ENCODE results near the gene HSPA12B. TPM values are rescaled to one million over a fixed set of nuclear protein-coding genes. Genes with fewer than 3 reads are reported as not detected.
"Not testable (repeated sequence)": the region's sequence is repeated elsewhere in the genome, so short reads cannot be mapped to it uniquely, and the experiment has no call there.

HSPA12B gene
- total RNA-seq, 1 experiment from 2014 or later: not detected

DNA sequence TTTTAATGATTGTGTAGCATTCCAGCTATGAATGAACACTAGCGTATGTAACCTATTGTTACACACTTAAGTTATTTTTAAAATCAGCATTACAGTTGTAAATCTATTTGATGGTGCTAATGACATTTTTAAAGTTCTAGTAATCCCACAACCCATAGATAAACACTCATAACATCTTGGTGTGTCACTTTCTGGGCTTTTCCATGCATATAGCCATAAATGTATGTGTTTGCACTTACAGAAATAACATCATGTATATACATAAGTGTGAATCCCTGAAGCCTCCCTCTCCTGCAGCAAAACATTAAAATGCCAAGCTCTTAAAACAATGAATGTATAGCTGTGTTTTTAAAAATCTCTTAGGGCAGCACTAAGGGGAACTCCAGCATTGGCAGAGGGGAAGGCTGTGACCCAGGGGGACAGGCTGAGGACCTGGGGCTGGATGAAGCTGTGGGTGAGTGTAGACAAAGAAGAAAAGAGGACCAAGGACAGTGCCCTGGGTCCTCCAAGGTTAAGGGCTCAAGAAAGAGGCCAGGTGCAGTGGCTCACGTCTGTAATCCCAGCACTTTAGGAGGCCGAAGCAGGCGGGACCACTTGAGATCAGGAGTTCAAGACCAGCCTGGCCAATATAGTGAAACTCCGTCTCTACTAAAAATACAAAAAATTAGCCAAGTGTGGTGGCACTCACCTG lies 55.0 kb downstream of the HSPA12B start:
- Histone ChIP-seq H3K27ac (ENCODE audit: low read depth, low read length, poor library complexity, severe bottlenecking) (no peak overlapping the region), H3K36me3 (ENCODE audit: insufficient read depth, low read length, poor library complexity, severe bottlenecking) (no peaks in the 10 kb centered on the region), H3K27me3 (replicated peaks; ENCODE audit: insufficient read depth, low read depth, low read length, poor library complexity) (no peaks in the 10 kb centered on the region), H3K9me3 (ENCODE audit: low read depth, low read length, poor library complexity, severe bottlenecking) (no peaks in the 10 kb centered on the region), H3K4me1 (ENCODE audit: insufficient read depth, low read length, poor library complexity, severe bottlenecking) (peaks cover 19% of the 10 kb centered on the region), H3K4me3 (ENCODE audit: low read depth, low read length, poor library complexity, severe bottlenecking) (peak overlapping the region; percentile 23)
- DNase-seq (ENCODE audit: low spot score): no peak
- intact Hi-C loops (cut with micrococcal nuclease; ENCODE audit: unreplicated experiment): loop anchor here (1.0 to 5.0 kb wide), 2 partner anchors 33 to 70 kb away; partner anchors contain the start of gene AP5S1
- no TSS peak for BruUV-seq (replicated peaks)
- TF ChIP-seq EZH2 (IDR thresholded peaks at IDR 0.05; ENCODE audit: borderline replicate concordance, low read depth, low read length, poor library complexity, severe bottlenecking): no peak
- TF ChIP-seq, protein P1, sequence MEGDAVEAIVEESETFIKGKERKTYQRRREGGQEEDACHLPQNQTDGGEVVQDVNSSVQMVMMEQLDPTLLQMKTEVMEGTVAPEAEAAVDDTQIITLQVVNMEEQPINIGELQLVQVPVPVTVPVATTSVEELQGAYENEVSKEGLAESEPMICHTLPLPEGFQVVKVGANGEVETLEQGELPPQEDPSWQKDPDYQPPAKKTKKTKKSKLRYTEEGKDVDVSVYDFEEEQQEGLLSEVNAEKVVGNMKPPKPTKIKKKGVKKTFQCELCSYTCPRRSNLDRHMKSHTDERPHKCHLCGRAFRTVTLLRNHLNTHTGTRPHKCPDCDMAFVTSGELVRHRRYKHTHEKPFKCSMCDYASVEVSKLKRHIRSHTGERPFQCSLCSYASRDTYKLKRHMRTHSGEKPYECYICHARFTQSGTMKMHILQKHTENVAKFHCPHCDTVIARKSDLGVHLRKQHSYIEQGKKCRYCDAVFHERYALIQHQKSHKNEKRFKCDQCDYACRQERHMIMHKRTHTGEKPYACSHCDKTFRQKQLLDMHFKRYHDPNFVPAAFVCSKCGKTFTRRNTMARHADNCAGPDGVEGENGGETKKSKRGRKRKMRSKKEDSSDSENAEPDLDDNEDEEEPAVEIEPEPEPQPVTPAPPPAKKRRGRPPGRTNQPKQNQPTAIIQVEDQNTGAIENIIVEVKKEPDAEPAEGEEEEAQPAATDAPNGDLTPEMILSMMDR (conservative IDR thresholded peaks at IDR 0.05; ENCODE audit: low read depth, low read length): no peak
- ChIA-PET CTCF (interaction anchor here (0.7 to 2.9 kb wide), 5 partner anchors 33 to 298 kb away, joined by 3 to 21 read pairs (median 7); partner anchors contain the start of gene AP5S1), POLR2A (ENCODE audit: low non-redundant PET) (interaction anchor here (1.0 kb wide), 1 partner anchor 33 kb away, joined by 3 read pairs; the partner anchor contains the start of gene AP5S1)

DNA sequence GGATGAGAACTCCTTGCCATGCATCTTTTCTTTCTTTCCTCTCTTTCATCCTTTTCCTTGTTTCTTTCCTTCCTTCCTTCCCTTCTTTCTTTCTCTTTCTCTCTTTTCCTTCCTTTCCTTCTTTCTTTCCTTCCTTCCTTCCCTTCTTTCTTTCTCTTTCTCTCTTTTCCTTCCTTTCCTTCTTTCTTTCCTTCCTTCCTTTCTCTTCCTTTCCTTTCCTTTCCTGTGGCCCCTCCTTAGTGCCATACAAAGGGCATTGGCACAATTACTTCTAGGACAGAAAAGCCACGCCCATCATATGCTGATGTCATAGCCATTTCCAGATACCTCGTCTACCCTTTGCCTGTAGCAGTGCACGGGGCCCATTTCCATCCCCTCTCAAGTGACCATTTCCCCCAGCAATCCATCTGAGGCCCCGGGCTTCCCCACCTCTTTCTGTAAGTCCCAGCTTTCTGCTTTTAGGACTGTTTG lies 56.2 kb downstream of the HSPA12B start:
- ChIA-PET POLR2A (ENCODE audit: low non-redundant PET) (no interaction called here), CTCF (no interaction called here)
- H3K9me3 ChIP-seq (ENCODE audit: low read depth, low read length, poor library complexity, severe bottlenecking): no peaks in the 10 kb centered on the region
- intact Hi-C loops (cut with micrococcal nuclease; ENCODE audit: unreplicated experiment): loop anchor here (5.0 kb wide), 1 partner anchor 69 kb away; no protein-coding TSS in a partner anchor
- no peaks in the 10 kb centered on the region for H3K36me3 ChIP-seq (ENCODE audit: insufficient read depth, low read length, poor library complexity, severe bottlenecking)
- no TSS peak for BruUV-seq (replicated peaks)
- H3K4me3 ChIP-seq (ENCODE audit: low read depth, low read length, poor library complexity, severe bottlenecking): no peak overlapping the region
- H3K4me1 ChIP-seq (ENCODE audit: insufficient read depth, low read length, poor library complexity, severe bottlenecking): peaks cover 16% of the 10 kb centered on the region
- no peak for TF ChIP-seq EZH2 (IDR thresholded peaks at IDR 0.05; ENCODE audit: borderline replicate concordance, low read depth, low read length, poor library complexity, severe bottlenecking)
- TF ChIP-seq, protein P1 (conservative IDR thresholded peaks at IDR 0.05; ENCODE audit: low read depth, low read length): no peak
- no peaks in the 10 kb centered on the region for H3K27me3 ChIP-seq (replicated peaks; ENCODE audit: insufficient read depth, low read depth, low read length, poor library complexity)
- DNase-seq (ENCODE audit: low spot score): no peak
- no peak overlapping the region for H3K27ac ChIP-seq (ENCODE audit: low read depth, low read length, poor library complexity, severe bottlenecking)

DNA sequence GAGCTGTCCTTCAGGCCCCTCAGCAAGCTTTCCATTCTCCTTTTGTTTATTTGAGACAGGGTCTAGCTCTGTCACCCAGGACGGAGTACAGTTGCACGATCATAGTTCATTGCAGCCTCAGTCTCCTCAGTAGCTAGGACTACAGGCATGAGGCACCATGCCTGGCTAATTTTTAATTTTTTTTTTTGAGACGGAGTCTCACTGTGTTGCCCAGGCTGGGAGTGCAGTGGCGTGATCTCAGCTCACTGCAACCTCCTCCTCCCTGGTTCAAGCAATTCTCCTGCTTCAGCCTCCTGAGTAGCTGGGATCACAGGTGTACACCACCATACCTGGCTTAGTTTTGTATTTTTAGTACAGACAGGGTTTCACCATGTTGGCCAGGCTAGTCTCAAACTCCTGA lies 56.7 kb downstream of the HSPA12B start:
- H3K4me3 ChIP-seq (ENCODE audit: low read depth, low read length, poor library complexity, severe bottlenecking); H3K27ac ChIP-seq (ENCODE audit: low read depth, low read length, poor library complexity, severe bottlenecking); H3K27me3 ChIP-seq (replicated peaks; ENCODE audit: insufficient read depth, low read depth, low read length, poor library complexity); H3K9me3 ChIP-seq (ENCODE audit: low read depth, low read length, poor library complexity, severe bottlenecking); H3K36me3 ChIP-seq (ENCODE audit: insufficient read depth, low read length, poor library complexity, severe bottlenecking); BruUV-seq (replicated peaks); POLR2A ChIA-PET (ENCODE audit: low non-redundant PET); DNase-seq (ENCODE audit: low spot score); CTCF ChIA-PET: not testable (repeated sequence)
- intact Hi-C loops (cut with micrococcal nuclease; ENCODE audit: unreplicated experiment): loop anchor here (5.0 kb wide), 1 partner anchor 68 kb away; no protein-coding TSS in a partner anchor
- H3K4me1 ChIP-seq (ENCODE audit: insufficient read depth, low read length, poor library complexity, severe bottlenecking): peaks cover 11% of the 10 kb centered on the region

DNA sequence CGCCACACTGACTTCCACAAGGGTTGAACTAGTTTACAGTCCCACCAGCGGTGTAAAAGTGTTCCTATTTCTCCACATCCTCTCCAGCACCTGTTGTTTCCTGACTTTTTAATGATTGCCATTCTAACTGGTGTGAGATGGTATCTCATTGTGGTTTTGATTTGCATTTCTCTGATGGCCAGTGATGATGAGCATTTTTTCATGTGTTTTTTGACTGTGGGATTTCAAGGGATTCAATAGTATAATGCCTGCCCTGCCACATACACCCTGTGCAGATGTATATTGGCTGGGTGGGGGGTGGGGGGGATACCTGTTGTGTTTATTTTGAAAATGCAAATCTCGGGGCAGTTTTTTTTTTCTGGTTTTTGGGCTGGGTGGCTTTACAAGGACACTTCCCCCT lies 61.7 kb downstream of the HSPA12B start:
- intact Hi-C loops (cut with micrococcal nuclease; ENCODE audit: unreplicated experiment); H3K27ac ChIP-seq (ENCODE audit: low read depth, low read length, poor library complexity, severe bottlenecking); H3K9me3 ChIP-seq (ENCODE audit: low read depth, low read length, poor library complexity, severe bottlenecking); CTCF ChIA-PET; H3K27me3 ChIP-seq (replicated peaks; ENCODE audit: insufficient read depth, low read depth, low read length, poor library complexity); H3K4me3 ChIP-seq (ENCODE audit: low read depth, low read length, poor library complexity, severe bottlenecking); BruUV-seq (replicated peaks); POLR2A ChIA-PET (ENCODE audit: low non-redundant PET); DNase-seq (ENCODE audit: low spot score): not testable (repeated sequence)
- H3K4me1 ChIP-seq (ENCODE audit: insufficient read depth, low read length, poor library complexity, severe bottlenecking): peaks cover 22% of the 10 kb centered on the region
- H3K36me3 ChIP-seq (ENCODE audit: insufficient read depth, low read length, poor library complexity, severe bottlenecking): peaks cover 18% of the 10 kb centered on the region

Data from A673 (cell line).